ENCODE measurements around the gene FIBCD1.
"Not testable (repeated sequence)": the region's sequence is repeated elsewhere in the genome, so short reads cannot be mapped to it uniquely, and the experiment has no call there.

The FIBCD1 gene

DNA sequence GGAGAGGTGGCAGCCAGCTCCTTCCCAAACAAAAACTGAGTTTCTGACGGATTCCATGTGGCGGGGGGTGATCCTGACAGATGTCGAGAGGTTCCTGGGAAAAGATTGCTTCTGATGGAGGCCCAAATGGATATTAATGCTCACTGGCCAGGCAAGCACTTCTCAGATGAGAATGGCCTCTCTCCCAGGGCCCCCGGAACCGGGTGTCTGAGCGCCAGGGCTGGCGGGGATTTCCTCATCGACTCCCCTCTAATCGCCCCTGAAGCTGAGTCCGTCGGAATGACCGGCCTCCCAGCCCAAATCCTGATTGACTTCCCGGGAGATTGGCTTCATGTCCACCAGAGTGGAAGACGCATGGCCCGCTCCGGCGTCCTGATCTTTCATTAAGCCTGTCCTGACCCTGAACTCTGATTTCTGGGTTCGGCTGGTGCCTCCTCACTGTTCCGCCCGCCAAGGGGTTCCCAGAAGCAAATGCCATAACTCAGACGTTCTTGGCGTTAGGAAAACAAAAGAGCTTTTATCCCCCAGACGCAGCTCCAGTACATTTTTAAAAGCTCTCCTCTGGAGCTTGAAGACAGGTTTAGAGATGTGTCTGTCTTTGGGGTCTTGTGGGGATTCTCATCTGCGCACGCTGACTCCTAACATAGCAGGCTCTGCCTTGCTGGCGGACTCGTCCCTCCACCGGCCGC, 17.6 kb downstream of the FIBCD1 start:
- no peak for DNase-seq

DNA sequence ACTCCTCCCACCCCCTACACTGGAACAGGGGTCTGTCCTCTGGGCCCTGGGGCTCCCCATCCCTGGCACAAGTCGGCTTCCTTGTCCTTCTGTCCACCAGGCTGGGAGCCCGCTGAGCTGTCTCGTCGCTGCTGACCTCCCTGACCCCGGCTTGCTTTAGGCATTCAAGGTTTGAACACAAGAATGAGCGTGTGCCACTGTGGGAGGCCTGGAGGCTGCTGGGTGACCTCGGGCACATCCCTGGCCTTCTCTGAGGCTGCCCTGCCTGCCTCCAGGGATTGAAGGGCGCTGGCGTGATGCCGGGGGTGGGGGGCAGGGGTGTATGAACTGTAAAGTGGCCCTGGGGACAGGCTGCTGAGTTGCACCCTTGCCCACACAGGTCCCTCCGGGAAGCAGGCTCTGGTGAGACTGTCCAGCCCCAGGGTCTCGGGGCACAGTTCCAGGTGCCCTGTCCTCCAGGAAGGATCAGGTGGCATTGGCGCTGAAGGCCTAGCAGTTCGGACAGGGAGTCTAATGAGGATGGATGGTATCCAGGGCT, 18.2 kb downstream of the FIBCD1 start:
- DNase-seq: no peak

DNA sequence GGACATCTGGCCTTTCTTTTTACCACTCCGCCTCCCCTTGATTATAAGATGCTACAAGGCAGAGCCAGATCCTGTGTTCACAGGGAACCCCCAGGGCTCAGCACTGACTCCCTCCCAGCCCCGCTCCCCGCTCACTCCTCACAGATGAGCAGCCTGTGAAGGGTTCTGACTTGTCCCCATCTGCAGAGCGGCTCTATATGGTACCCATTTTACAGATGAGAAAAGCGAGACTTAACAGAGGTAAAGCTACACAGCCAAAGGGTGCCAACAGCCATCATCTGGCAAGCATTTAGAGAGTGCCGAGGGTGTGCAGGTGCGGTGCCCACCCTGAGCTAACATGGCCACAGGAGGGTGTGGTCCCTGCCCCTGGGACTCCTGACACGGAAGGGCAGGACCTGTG, 18.8 kb downstream of the FIBCD1 start:
- DNase-seq: no peak

DNA sequence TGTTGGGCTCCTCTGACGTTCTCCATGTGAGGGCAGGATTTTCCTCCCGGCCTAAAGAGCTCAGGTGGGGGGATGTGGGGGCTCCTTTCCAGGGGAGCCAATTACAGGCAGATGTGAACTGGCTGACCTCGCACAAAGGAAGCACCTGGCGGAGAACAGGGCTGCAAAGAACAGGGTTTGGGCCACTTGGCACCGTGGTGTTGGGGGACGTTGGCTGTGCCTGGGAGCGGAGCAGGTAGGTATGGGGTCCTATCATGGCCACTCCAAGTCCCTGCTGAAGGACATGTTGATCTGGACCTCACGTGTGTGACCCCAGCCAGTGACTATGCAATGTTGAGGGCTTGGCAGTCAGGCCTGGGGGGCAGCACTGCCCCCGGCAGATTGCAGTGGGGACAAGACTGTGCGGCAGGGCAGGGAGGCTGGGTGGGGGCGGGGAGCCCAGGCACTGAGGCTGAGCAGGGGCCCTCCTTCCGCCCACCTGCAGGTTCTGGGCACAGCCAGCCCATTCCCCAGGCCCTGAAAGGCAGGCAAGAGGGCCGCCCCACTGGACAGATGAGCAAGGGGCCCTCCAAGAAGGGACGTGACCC, 19.4 kb downstream of the FIBCD1 start:
- DNase-seq: no peak

DNA sequence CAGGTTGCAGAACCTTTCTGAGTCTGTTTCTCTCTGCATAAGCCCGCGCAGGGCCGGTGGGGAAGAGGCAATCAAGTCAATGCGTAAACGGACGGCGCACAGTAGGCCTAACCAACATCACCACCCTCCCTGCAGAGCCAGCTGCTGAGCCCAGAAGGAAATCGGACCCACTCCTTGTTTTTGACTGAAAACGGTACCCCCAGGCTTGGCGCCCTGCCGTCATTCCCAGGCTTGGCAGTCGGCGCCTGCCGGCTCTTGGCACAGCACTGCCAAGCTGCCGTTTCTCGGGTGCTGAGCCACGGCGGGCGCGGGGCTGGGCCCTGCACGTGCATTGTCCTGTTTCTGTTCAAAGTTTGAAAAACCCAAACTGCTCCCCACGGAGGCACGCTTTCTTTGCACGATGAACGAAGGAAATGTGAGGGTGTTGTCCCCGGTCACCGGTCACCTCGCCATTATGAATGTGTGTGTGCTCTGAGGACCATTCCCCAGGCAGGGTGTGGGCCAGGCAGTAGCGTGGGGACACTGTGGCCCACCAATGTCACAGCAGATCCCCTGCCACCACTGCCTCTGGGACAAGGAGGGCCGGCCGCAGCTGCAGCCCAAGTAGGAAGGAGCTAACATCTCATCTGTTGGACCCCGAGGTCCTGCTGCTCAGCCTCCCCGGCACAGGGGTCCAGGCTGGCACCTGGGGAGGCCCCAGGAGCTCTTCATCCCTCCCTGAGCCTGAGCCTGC, 20.1 kb downstream of the FIBCD1 start:
- no peak for DNase-seq

DNA sequence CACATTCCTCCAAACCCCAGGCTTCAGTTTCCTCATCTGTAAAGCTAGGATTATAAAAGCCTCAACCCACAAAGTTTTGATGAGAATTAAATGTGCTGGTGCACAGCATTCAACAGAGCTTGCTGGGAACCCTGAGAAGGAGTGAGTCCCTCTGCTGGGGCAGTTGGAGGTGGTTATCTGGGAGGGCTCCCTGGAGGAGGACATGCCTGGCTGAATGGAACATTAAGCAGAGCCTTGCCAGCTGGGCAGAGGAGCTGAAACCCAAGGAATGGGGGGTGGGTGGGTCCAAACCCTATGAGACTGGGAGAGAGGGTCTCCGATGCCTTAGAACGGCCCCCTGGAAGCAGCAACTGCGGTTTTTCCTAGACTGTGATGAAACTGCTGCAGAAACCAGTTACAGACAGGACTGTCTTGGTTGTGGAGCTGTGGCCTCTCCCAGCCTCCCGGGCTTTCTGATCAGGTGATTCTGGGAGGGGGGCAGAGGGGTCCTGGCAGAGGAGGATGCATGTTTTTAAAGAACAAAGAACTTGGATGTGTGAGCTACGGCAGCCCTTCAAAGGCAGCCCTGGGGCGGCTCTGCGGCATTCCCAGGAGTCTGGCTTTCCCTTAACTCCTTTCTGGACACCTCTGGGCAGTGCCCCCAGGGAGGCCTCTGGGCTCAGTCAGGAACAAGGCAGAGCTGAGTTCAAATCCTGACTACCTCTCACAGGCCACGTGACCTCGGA, 20.8 kb downstream of the FIBCD1 start:
- DNase-seq: no peak

DNA sequence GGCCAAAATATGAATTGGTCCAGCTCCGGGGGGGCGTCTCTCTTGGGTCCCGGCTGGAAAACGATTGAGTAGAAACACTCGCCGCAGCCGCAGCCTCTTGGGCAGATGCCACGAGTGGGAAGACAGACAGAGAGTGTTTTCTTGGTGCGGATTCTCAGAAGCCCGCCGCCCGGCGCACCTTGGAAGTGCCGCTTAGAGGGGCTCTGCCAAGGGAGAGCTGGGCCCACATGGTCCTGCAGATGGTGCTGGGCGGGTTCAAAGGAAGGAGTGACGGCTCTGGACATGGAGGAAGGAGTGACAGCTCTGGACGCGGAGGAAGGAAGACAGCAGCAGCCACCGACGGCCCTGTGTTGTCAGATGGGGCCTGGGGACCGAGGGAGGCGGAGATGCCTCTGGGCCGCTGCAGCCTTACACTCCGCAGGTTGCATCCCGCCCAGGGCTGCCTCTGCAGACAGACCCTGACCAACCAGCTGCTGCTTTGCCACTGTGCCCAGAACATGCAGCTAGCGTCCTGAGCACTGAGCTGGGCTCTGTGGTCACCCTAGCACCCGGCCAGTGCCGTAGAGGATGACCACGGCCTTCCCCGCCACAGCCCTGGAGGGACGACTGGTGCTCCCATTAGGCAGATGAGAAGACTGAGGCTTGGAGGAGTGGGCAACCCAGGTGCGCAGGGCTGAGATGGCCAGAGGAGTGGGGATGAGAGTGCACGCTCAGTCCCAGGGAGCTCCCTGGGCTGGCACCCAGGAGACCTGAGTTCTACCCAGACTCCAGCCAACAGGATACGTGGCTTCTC, 21.7 kb downstream of the FIBCD1 start:
- DNase-seq: no peak

DNA sequence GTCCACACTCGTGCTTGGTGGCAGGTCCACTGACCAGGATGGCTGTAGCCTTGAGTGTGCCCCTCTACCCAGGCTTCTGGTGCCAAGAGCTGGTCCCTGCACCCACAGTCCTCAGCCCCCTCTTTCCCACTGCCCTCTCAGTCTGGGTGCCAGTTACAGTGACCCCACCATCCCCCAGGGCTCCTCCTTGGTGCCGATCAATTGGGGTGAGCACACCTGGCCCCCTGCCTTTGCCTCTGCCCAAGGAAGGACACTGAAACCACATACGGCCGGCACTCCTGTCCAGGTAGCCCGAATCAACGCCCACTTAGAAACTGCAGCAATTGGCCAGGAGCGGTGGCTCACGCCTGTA, 24.0 kb downstream of the FIBCD1 start:
- no peak for DNase-seq

DNA sequence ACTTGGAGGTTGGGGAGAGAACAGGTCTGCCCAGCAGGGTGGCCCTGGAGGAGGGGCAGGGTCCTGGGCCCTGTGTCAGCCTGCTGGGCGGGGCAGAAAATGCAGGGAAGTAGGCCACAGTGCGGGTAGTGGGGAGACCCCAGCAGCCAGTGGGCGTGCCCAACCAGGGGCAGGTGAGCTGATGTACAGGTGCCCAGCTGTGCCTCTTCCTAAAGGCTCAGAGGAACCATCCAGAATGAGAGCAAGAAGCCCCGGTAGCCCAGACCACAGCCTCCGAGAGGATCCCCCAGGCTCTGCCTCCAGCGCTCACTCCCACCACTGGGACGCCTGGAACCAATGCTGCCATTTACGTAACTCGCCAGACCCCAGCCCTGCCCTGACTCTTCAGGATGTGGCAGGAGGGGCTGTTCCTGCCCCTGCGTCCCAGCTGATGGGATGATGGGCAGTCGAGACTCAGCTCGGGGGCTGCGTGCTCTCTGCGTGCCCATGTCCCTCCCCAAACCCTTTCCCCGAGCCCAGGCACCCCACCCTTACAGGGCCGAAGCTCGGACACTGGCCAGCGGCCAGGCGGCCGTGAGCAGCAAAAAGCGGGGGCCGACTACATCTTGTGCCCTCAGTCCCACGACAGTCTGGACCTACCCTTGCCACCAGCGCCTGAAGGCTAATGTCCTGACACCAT, 24.5 kb downstream of the FIBCD1 start:
- DNase-seq: no peak

DNA sequence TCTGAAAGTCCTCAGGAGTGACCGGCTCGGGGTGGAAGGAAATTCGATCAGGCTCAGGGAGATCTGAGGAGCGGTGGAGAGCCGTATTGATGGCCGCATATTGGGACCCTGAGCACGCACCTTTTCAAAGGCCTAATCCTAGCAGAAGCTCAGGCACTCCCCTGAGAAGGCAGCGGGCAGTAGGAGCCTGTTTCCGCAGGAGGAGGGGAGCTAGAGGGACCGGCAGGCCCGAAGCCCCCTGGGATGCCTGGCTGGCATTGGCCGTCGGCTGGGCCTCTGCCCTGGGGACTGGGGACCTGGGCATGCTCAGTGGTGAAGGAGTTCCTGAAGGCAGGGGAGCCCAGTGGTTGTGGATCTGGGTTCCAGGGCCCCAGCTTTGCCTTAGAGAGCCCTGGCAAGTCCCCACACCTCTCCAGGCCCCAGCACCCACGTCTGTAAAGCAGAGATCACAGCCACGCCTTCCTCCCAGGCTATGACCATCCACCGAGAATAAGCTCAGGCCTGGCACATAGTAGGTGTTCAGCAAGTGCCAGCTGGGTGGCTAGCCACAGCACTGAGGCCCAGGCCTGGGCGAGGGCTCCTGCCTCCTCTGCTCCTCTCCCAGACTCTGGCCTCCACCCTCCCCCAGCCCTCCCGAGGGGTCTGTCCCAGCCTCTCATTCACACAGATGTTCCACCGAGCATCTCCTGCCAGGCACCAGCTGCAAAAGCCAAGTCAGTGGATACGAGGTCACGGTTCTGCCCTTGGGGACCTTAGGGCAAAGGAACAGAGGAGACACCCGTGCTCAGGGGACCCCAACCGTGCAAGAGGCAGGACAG, 25.2 kb downstream of the FIBCD1 start:
- DNase-seq: no peak

DNA sequence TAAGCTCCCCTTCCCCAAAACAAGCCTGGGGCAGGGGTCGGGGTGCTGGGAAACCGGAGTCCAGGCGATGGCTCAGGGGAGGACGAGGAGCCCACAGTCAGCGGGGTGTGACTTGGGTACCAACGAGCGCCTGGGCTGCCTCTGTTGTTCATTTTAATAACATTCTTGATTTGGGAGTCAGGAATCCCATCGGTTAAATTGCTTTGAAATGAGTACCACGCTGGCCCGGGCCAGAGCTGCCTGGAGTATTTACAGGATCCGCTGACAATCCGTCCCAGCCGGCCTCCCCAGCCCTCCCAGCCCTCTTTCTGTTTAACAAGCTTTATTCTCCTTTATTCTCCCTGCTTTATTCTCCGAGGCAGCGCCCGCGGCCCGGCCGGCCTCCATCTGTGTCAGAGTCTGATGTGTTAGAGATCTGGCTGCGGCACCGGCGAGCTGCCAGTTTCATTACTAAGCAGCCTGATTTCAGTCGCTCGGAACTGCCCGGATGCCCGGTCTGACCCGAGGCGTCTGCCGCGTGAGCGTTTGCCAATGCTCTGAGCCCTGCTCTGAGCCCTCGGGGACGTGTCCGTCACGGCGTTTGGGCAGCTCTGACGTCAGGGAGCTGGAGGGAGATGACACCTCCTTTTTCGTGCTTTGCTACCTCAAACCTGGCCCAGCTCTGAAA, 26.0 kb downstream of the FIBCD1 start:
- DNase-seq: no peak

DNA sequence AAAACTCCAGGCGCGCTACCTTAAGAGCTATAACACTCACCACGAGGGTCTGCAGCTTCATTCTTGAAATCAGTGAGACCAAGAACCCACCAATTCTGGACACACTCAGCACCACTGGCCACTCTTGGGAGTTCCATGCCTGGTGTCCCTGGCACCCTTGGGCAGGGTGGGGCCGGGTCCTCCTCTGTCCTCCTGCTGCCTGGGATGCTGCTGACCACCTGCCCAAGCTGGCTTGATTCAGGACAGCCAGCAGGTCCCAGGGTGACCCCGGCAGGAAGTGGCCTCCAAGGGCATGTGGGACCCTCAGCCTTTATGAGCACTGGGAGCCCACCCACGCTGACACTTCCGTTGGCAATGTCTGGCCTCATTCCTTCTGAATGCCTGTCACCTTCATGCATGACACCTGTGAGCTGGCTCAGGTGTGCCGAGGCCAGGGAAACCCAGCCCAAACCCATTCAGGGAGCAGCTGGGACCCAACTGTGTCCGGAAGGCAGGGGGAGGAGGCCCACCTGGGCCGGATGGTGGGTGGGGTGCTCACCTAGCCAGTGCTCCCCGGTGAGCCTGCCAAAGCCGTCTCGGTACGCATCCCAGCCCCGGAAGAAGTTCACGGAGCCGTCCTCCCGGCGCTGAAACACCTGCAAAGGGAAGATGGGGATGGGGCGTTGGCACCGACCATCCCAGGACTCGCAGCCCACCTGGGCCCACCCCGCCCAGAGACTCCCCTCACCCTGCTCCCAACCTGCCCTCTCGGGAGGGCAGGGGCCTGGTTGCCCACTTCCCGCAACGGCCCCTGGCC, 27.6 kb downstream of the FIBCD1 start:
- no peak for DNase-seq

DNA sequence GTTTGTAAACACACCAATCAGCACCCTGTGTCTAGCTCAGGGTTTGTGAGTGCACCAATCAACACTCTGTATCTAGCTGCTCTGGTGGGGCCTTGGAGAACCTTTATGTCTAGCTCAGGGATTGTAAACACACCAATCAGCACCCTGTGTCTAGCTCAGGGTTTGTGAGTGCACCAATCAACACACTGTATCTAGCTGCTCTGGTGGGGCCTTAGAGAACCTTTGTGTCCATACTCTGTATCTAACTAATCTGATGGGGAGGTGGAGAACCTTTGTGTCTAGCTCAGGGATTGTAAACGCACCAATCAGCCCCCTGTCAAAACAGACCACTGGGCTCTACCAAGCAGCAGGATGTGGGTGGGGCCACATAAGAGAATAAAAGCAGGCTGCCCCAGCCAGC, 28.4 kb downstream of the FIBCD1 start:
- not testable (repeated sequence) for DNase-seq

DNA sequence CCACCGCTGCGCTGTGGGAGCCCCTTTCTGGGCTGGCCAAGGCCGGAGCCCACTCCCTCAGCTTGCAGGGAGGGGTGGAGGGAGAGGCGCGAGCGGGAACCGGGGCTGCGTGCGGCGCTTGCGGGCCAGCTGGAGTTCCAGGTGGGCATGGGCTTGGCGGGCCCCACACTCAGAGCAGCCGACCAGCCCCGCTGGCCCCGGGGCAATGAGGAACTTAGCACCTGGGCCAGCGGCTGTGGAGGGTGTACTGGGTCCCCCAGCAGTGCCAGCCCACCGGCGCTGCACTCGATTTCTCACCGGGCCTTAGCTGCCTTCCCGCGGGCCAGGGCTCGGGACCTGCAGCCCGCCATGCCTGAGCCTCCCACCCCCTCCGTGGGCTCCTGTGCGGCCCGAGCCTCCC, 29.0 kb downstream of the FIBCD1 start:
- DNase-seq: not testable (repeated sequence)

DNA sequence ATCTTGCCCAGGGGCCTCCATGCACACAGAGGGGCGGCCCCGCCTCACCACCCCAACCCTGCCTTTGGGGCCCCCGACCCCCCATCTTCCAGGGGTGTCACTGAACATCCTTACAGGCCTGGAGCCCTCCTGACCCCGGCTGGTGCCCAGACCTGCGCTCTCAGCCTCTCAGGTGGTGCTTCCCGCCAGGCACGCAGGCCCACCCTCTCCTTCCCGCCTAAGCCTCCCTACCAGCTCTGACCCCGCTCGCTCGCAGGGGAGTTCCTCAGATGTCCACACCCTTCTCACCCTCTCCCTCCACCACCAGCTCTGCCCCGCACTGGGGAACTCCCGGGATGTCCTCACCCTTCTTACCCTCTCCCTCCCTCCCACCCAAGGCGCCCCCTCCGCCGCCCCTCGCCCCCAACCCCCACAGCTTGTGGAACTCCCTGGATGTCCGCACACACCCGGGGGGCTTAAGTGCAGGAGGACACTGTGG, 30.1 kb downstream of the FIBCD1 start:
- no peak for DNase-seq

DNA sequence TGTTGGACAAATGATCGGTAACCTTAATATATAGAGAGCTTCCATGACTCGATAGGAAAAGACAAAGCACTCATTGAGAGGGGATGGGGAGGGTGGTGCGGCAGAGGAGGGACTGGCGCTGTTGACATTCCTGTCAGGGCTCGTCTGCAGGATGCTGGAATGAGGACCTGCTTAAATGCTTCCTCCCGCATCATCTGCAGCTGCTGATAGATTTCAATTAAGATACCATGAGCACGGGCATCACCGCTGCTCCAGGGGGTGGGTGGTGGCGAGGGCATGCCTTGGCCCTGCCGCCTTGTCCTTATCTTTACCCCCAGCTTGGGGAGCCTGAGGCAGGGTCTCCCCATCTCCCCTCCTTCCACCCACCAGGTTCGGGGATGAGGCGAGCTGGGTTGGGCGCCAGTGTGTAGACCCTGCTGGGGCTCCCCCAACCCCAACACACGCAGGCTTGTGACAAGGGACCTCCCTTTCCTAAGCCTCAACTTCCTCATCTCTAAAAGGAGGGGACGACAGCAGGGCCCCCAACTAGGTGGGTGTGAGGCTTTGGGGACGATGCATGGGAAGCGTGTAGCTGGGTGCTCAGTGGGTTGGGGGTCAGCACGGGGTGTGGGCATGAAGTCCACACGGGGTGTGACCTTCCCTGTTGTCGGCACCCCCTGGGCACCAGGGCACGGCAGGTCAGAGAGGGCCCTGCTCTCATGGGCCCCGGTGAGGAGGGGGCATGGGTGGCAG, 30.7 kb downstream of the FIBCD1 start:
- no peak for DNase-seq

DNA sequence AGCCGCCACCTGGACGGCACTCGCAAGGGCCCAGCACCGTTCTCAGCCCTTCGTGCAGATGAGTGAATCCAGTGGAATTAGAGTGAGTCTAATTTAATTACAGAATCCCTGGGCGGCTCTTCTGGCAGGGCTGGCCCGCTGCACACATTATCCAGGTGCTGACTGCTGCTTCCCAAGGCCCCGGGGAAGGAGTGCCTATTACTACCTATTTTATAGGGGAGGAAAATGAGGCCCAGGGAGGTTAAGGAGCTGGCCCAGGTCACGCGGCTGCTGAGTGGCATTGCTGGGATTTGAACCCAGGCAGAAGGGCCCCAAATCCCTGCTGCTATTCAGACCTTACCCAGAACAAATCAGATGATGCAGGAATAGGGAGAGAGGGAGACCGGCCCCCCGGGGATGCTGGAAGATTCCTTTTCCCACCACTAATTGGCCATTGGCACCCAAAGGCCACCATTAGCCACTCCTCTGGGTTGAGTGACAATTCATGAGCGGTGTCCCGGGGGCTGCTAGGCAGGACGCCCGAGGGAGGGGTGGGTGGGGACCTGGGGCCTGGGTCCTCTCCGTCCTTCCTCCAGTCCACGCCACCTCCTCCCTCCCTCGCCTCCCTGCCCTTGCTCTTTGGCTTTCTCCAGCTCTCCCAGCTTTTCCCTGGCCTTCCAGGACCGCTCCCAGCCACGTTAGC, 32.2 kb downstream of the FIBCD1 start:
- DNase-seq: peak; percentile 19

Measured in NCI-H146 (cell line).